GM06990 (cell line): Measurements from ENCODE around the gene GDPD2.

Source experiments
- DNase-seq: peaks from one replicate; pipeline ENCODE4 v3.0.0-alpha.2; 2011; ENCODE audit not compliant: insufficient read length; ENCODE audit errors: extremely low read depth
- H3K27me3 ChIP-seq: replicated peaks from 2 replicates; pipeline ENCODE4 v1.6.0; 2011; ENCODE audit warnings: low read length; ENCODE audit not compliant: control insufficient read depth, insufficient read depth
- H3K36me3 ChIP-seq: 2 replicates; pipeline ENCODE4 v1.5.1; 2011; ENCODE audit warnings: low read length; ENCODE audit not compliant: control insufficient read depth, insufficient read depth
- H3K4me3 ChIP-seq: replicated peaks from 2 replicates; pipeline ENCODE4 v1.5.1; 2011; ENCODE audit warnings: low read depth, mild to moderate bottlenecking, control low read depth, low read length
- TF ChIP-seq, protein P1 (sequence below): IDR thresholded peaks from 2 replicates; pipeline ENCODE4 v1.5.1; 2011; ENCODE audit warnings: low read length, control low read depth, mild to moderate bottlenecking, inconsistent platforms; ENCODE audit not compliant: insufficient read depth, poor library complexity, severe bottlenecking

GDPD2 gene

DNA sequence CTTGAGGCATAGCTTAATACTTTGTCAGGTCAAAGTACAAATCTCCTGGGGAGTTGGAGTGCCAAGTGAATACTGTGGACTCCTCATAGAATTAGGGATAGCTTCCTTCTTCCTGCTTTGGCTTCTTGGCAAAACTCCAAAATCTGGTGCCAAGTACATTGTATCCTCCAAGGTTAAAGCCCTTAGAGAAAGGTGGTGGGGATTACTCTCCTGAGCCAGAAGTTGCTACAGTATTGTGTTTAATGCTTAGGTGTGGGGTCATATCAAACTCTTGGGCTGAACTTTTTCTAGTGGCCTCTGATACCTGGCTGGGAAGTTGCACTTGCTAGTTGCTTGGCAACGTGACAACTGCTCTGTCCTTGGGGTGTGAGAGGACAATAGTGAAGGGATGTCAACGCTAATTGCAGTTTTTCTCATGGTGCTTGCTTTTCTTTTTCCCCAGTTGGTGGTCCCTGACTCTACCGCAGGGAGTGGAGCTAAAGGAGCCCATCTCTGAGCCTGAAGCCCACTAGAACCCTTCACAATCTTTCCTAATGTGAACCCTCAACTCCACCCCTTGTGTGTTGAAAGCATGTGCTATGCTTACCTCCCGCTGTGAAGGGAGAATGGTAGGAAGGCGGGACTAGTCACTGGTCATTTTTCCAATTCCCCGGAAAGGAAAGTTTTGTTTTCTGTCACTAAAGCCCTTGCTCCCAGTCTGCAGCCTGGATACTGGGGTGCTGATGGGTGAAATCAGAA lies 57.0 kb downstream of the GDPD2 start:
- TF ChIP-seq, protein P1, sequence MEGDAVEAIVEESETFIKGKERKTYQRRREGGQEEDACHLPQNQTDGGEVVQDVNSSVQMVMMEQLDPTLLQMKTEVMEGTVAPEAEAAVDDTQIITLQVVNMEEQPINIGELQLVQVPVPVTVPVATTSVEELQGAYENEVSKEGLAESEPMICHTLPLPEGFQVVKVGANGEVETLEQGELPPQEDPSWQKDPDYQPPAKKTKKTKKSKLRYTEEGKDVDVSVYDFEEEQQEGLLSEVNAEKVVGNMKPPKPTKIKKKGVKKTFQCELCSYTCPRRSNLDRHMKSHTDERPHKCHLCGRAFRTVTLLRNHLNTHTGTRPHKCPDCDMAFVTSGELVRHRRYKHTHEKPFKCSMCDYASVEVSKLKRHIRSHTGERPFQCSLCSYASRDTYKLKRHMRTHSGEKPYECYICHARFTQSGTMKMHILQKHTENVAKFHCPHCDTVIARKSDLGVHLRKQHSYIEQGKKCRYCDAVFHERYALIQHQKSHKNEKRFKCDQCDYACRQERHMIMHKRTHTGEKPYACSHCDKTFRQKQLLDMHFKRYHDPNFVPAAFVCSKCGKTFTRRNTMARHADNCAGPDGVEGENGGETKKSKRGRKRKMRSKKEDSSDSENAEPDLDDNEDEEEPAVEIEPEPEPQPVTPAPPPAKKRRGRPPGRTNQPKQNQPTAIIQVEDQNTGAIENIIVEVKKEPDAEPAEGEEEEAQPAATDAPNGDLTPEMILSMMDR, result no peak
- Histone ChIP-seq H3K36me3 (no peaks in the 10 kb centered on the region), H3K4me3 (no peak overlapping the region), H3K27me3 (no peaks in the 10 kb centered on the region; the same call in none of the 2 replicates)
- no peak for DNase-seq

DNA sequence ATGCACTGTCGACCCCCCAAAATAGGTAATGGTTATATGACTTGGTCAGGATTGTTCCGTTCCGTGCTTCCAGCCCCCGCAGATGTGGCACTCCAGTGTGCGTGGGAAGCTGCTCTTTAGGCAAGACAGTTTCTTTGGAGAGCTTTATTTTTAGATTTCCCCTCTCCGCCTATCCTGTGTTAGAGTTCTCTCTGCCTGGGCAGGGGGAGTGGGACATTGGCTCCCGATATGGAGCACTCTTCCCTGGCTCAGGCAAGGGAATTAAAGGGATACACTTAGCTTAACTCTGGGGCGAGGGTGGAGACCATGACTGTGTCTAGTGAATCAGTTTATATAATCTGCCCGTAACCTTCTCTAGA lies 57.5 kb downstream of the GDPD2 start:
- TF ChIP-seq, protein P1, result no peak
- Histone ChIP-seq H3K27me3 (no peaks in the 10 kb centered on the region; the same call in none of the 2 replicates), H3K4me3 (no peak overlapping the region), H3K36me3 (no peaks in the 10 kb centered on the region)
- no peak for DNase-seq

- no peak overlapping the region for H3K4me3 ChIP-seq
- DNase-seq, result no peak
- H3K36me3 ChIP-seq, result no peaks in the 10 kb centered on the region
- no peaks in the 10 kb centered on the region; the same call in none of the 2 replicates for H3K27me3 ChIP-seq
- TF ChIP-seq, protein P1, result no peak
Measured at GRCh38 chrX:70481471-70482270, 58.6 kb downstream of the GDPD2 start.

GRCh38 chrX:70482300-70482699 lies 59.2 kb downstream of the GDPD2 start:
- no peak for DNase-seq
- no peak overlapping the region for H3K4me3 ChIP-seq
- no peaks in the 10 kb centered on the region for H3K36me3 ChIP-seq
- TF ChIP-seq, protein P1, result no peak
- no peaks in the 10 kb centered on the region; the same call in none of the 2 replicates for H3K27me3 ChIP-seq
